Measurements from ENCODE around the gene PPP1R9A.

The PPP1R9A gene

GRCh38 chr7:95318501-95319100 is 411.2 kb downstream of the PPP1R9A start:
- Histone ChIP-seq H3K4me3 (ENCODE audit: low read length, poor library complexity, severe bottlenecking) (no peak overlapping the region), H3K4me2 (ENCODE audit: low read depth, low read length, poor library complexity, severe bottlenecking) (no peak overlapping the region), H4K20me1 (ENCODE audit: insufficient read depth, low read length, poor library complexity, severe bottlenecking) (no peaks in the 10 kb centered on the region), H3K79me2 (ENCODE audit: insufficient read depth, low read length) (no peaks in the 10 kb centered on the region), H2AFZ (ENCODE audit: low read length) (no peak overlapping the region), H3K9me3 (ENCODE audit: insufficient read depth, low read depth, low read length) (no peaks in the 10 kb centered on the region), H3K27me3 (ENCODE audit: insufficient read depth, low read length, poor library complexity, severe bottlenecking) (no peaks in the 10 kb centered on the region), H3F3A (ENCODE audit: low read depth) (no peaks in the 10 kb centered on the region), H3K4me1 (ENCODE audit: insufficient read depth, low read length, poor library complexity, severe bottlenecking) (no peaks in the 10 kb centered on the region), H3K9ac (ENCODE audit: low read depth, low read length, poor library complexity, severe bottlenecking) (no peak overlapping the region), H3K36me3 (ENCODE audit: insufficient read depth, low read length) (no peaks in the 10 kb centered on the region), H3K9me2 (replicated peaks; ENCODE audit: low read depth, low read length) (no peaks in the 10 kb centered on the region)
- TF ChIP-seq CTCF (conservative IDR thresholded peaks at IDR 0.05; ENCODE audit: low read length) (no peak), EZH2phosphoT487 (IDR thresholded peaks at IDR 0.05; ENCODE audit: borderline replicate concordance) (no peak)

- Histone ChIP-seq H3K36me3 (ENCODE audit: insufficient read depth, low read length) (no peaks in the 10 kb centered on the region), H3K4me2 (ENCODE audit: low read depth, low read length, poor library complexity, severe bottlenecking) (no peak overlapping the region), H3K9me2 (replicated peaks; ENCODE audit: low read depth, low read length) (no peaks in the 10 kb centered on the region), H3K27me3 (ENCODE audit: insufficient read depth, low read length, poor library complexity, severe bottlenecking) (no peaks in the 10 kb centered on the region), H3K9ac (ENCODE audit: low read depth, low read length, poor library complexity, severe bottlenecking) (no peak overlapping the region), H2AFZ (ENCODE audit: low read length) (no peak overlapping the region), H3K9me3 (ENCODE audit: insufficient read depth, low read depth, low read length) (no peaks in the 10 kb centered on the region), H3K4me1 (ENCODE audit: insufficient read depth, low read length, poor library complexity, severe bottlenecking) (no peaks in the 10 kb centered on the region), H3K79me2 (ENCODE audit: insufficient read depth, low read length) (no peaks in the 10 kb centered on the region), H4K20me1 (ENCODE audit: insufficient read depth, low read length, poor library complexity, severe bottlenecking) (no peaks in the 10 kb centered on the region), H3F3A (ENCODE audit: low read depth) (no peaks in the 10 kb centered on the region), H3K4me3 (ENCODE audit: low read length, poor library complexity, severe bottlenecking) (no peak overlapping the region)
- no peak for TF ChIP-seq CTCF (conservative IDR thresholded peaks at IDR 0.05; ENCODE audit: low read length)
These were observed 412.2 kb downstream of the PPP1R9A start for GRCh38 chr7:95319570-95319969.

- no peak overlapping the region for H2AFZ ChIP-seq (ENCODE audit: low read length)
- H3K9me3 ChIP-seq (ENCODE audit: insufficient read depth, low read depth, low read length): no peaks in the 10 kb centered on the region
- TF ChIP-seq EZH2phosphoT487 (IDR thresholded peaks at IDR 0.05; ENCODE audit: borderline replicate concordance) (no peak), CTCF (conservative IDR thresholded peaks at IDR 0.05; ENCODE audit: low read length) (no peak)
- H4K20me1 ChIP-seq (ENCODE audit: insufficient read depth, low read length, poor library complexity, severe bottlenecking): no peaks in the 10 kb centered on the region
- no peaks in the 10 kb centered on the region for H3K4me1 ChIP-seq (ENCODE audit: insufficient read depth, low read length, poor library complexity, severe bottlenecking)
- H3K9me2 ChIP-seq (replicated peaks; ENCODE audit: low read depth, low read length): no peaks in the 10 kb centered on the region
- H3K4me2 ChIP-seq (ENCODE audit: low read depth, low read length, poor library complexity, severe bottlenecking): no peak overlapping the region
- H3K36me3 ChIP-seq (ENCODE audit: insufficient read depth, low read length): no peaks in the 10 kb centered on the region
- no peak overlapping the region for H3K9ac ChIP-seq (ENCODE audit: low read depth, low read length, poor library complexity, severe bottlenecking)
- no peak overlapping the region for H3K4me3 ChIP-seq (ENCODE audit: low read length, poor library complexity, severe bottlenecking)
- no peaks in the 10 kb centered on the region for H3K79me2 ChIP-seq (ENCODE audit: insufficient read depth, low read length)
- H3K27me3 ChIP-seq (ENCODE audit: insufficient read depth, low read length, poor library complexity, severe bottlenecking): no peaks in the 10 kb centered on the region
- H3F3A ChIP-seq (ENCODE audit: low read depth): no peaks in the 10 kb centered on the region
These were observed 413.3 kb downstream of the PPP1R9A start for GRCh38 chr7:95320651-95321050.
